ENCODE data around the gene PRR20D.
"Not testable (repeated sequence)": the region's sequence is repeated elsewhere in the genome, so short reads cannot be mapped to it uniquely, and the experiment has no call there.

The PRR20D gene

GRCh38 chr13:57160332-57160731 is at the start of gene PRR20D:
Gene PRR20D (plus strand): TSS chr13:57160632. CDS start chr13:57161019, 387 bp downstream.
- DNase-seq: not testable (repeated sequence)

- no peak for DNase-seq
These were observed 45.5 kb upstream of the PRR20D start for GRCh38 chr13:57114945-57115344.

GRCh38 chr13:57123681-57124080 is 36.8 kb upstream of the PRR20D start:
- DNase-seq: no peak

GRCh38 chr13:57128909-57129308 is 31.5 kb upstream of the PRR20D start:
- no peak for DNase-seq

GRCh38 chr13:57136093-57136492 is 24.3 kb upstream of the PRR20D start:
- DNase-seq: no peak

- no peak for DNase-seq
These were observed 22.8 kb upstream of the PRR20D start for GRCh38 chr13:57137585-57137984.

- no peak for DNase-seq
These were observed 21.4 kb upstream of the PRR20D start for GRCh38 chr13:57138988-57139387.

- not testable (repeated sequence) for DNase-seq
These were observed 20.7 kb upstream of the PRR20D start for GRCh38 chr13:57139781-57140180.

GRCh38 chr13:57140235-57140968 is 20.0 kb upstream of the PRR20D start, which contains the start of gene PRR20A:
Gene PRR20A (plus strand): TSS chr13:57140918. CDS start chr13:57141305, 387 bp downstream.
- DNase-seq: not testable (repeated sequence)

- not testable (repeated sequence) for DNase-seq
These were observed 13.2 kb upstream of the PRR20D start, which contains the start of gene PRR20B for GRCh38 chr13:57147188-57147587. Gene PRR20B (plus strand): TSS chr13:57147488. CDS start chr13:57147875, 387 bp downstream.

GRCh38 chr13:57148106-57148505 is 12.3 kb upstream of the PRR20D start:
- not testable (repeated sequence) for DNase-seq

- DNase-seq: not testable (repeated sequence)
These were observed 6.7 kb upstream of the PRR20D start, which contains the start of gene PRR20C for GRCh38 chr13:57153761-57154160. Gene PRR20C (plus strand): TSS chr13:57154061. CDS start chr13:57154448, 387 bp downstream.

GRCh38 chr13:57166897-57167296 is 6.5 kb downstream of the PRR20D start, which contains the start of gene PRR20E:
Gene PRR20E (plus strand): TSS chr13:57167197. CDS start chr13:57167584, 387 bp downstream.
- DNase-seq: not testable (repeated sequence)

- no peak for DNase-seq
These were observed 31.2 kb downstream of the PRR20D start for GRCh38 chr13:57191667-57192066.

GRCh38 chr13:57212989-57213388 is 52.6 kb downstream of the PRR20D start:
- DNase-seq: no peak

All from nucleus accumbens (tissue), 56 donors.